ENCODE measurements around the gene SLC26A6.

- no peak for TF ChIP-seq POLR2A (IDR thresholded peaks at IDR 0.05; ENCODE audit: low read length)
- TF ChIP-seq GATA1 (IDR thresholded peaks at IDR 0.05; ENCODE audit: low read depth, low read length) = no peak
Observed at GRCh38 chr3:48637305-48637704, 2.0 kb upstream of the SLC26A6 start.

Data from erythroblast (primary cell).